HG02970 (cell line): ENCODE measurements around the gene ITFG1.
"Not testable (repeated sequence)": the region's sequence is repeated elsewhere in the genome, so short reads cannot be mapped to it uniquely, and the experiment has no call there.

Source experiments
- ATAC-seq: cut with Tn5 transposase; IDR thresholded peaks from one replicate; pipeline ENCODE4 v1.9.1; 2021; ENCODE audit warnings: mild to moderate bottlenecking, moderate library complexity, moderate number of reproducible peaks; ENCODE audit not compliant: unreplicated experiment, low FRiP score

The ITFG1 gene

DNA sequence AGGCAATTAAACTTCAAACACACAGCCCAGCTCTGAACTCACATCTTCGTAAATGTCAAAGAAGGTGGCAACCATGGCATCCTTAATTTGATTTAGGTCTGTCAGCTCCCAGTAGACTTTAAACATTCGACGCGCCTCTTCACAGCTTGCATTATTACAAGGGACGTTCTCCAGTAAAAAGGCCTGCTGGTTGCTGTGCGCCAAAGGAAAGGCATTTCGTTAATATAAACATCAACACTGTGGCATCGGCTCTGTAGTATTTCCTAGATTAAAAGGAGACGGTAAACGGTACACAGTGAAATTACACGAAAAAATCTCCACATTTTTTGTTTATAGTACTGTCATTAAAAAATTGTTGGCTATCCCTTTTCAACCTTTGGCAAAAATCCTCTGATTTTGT is 200.4 kb downstream of the ITFG1 start:
- ATAC-seq = no peak

DNA sequence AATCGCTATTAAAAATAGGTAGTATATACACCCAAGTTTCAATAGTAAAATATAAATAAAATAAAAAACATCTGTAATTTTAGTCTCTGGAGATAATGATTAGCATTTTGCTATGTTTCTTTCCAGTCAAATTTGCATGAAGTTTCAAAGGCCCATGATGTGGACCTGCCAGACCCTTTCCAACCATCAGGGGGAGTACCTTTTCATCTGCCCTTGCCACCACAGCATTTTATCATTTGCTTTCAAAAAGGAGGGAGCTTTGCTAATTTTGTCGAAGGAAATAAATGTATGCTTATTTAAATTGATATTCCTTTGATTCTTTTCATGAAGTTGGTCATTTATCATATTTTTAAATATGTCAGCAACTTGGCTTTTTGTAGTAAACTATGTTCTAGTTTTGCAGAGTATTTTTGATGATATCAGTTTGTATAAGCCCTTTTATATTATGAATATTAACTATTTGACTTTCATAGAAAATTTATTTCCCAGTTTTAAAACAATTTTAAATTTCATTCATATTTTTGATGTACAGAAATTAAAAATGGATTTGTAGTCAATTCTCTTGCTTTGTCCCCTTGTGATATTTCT is 201.9 kb downstream of the ITFG1 start:
- no peak for ATAC-seq

DNA sequence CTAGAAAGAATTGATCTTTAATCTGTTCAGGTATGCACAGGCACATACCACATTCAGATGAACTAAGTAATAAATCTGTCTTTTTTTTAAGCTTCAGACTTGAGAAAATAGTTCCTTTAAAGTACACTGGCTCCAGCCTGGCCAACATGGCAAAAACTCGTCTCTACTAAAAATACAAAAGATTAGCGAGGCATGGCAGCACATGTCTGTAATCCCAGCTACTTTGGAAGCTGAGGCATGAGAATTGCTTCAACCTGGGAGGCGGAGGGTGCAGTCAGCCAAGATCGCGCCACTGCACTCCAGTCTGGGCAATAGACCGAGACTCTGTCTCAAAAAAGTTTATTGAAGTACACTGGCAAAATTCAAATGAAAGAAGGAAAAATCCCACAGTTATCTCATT is 206.1 kb downstream of the ITFG1 start:
- no peak for ATAC-seq

DNA sequence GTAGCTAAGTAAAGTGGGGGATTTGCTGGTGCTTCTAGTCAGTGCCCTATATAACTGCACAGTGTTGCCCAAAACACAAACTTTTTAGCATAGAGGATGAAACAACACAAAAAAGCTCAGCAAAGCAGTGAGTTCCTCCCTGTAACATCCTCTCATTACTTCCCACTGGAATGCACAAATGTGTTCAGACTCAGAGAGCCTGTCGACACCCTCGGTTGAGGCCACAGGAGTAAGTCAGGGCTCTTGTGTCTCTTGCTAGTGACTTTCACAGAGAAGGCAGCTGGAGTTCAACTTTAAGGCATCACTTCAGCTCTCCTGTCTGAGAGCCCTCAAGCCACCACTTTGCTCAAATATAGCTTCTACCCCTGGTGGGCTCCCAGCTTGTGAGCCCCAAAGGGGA is 209.9 kb downstream of the ITFG1 start:
- no peak for ATAC-seq

DNA sequence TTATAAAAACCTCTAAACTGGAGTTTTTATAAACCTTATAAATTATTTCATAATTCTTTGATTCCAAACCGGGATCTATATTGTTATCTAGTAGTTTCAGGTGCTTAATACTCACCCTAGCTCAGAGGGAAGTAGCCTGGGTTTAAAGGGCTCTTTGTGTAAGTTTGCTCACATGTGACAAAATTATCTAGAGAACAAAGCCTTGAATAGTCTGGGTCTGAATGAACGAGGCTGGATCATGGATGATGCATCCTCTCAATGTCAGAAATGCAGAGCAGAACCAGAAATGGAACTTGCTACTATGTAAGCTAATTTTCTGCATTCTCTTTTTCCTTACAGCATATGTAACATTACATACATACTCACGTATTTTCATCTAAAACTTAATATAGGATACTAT is 213.2 kb downstream of the ITFG1 start:
- ATAC-seq = no peak

DNA sequence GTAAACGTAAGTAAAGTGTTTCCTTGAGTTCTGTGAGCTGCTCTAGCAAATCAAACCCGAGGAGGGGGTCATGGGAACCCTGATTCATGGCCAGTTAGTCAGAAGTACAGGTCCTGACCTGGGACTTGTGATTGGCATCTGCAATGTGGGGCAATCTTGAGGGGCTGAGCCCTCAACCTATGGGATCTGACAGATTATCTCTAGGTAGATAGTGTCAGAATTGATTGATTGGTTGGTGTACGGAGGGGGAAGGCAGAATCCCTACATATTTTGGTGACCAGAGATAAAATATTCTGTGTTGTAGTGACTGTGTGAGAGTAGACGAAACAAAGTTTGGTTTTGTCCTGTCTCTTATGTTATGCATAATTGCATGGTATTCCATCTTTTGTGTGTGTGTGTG is 216.7 kb downstream of the ITFG1 start:
- no peak for ATAC-seq

DNA sequence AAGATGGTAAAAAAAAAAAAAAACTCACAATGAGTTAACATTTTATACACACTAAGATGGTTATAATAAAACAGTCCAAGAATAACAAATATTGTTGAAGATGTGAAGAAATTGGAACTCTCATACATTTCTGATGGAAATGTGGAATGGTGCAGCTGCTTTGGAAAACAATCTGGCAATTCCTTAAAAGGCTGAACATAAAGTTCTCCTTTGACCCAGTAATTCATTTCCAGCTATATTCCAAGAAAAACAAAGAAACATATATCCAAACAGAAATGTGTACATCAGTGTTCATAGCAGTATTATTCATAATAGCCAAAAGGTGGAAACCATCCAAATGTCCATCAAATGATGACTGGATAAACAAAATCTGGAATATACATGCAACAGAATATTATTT is 219.8 kb downstream of the ITFG1 start:
- no peak for ATAC-seq

DNA sequence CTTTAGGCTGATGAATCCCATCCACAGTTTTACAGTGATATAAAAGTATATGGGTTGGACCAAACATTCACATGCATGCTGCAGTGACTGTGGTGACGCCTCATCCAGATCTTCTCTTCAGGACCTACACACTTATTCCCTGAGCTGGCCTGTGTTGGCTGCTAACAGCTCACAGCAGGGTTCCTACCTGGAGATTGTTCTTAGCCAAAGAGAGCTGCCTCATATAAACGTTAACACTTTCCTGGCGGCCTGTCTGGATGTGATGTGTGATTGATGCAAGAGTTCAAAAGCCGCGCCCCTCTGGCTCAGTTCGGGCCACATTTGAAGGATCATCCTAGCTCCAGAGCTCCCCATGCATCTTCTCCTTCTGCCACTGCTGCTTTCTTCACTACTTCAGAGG is 224.1 kb downstream of the ITFG1 start:
- ATAC-seq = no peak

DNA sequence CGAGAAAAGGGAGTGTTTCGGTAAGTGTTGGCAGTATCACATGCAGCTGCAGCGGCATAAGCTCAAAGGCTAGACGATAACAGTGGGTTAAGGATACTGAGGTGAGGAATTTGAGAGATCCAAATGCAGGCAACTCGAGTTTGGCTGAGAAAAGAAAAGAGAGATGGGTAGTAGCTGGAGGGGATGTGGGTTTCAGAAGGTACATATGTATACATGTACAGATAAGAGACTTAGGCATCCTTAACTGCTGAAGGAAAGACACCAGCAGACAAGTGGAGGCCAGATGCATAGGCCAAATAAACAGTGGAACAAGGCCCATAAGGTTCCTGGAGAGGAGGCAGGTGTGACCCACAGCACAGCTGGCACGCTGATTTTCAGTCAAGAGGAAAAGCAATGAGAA is 230.6 kb downstream of the ITFG1 start:
- no peak for ATAC-seq

DNA sequence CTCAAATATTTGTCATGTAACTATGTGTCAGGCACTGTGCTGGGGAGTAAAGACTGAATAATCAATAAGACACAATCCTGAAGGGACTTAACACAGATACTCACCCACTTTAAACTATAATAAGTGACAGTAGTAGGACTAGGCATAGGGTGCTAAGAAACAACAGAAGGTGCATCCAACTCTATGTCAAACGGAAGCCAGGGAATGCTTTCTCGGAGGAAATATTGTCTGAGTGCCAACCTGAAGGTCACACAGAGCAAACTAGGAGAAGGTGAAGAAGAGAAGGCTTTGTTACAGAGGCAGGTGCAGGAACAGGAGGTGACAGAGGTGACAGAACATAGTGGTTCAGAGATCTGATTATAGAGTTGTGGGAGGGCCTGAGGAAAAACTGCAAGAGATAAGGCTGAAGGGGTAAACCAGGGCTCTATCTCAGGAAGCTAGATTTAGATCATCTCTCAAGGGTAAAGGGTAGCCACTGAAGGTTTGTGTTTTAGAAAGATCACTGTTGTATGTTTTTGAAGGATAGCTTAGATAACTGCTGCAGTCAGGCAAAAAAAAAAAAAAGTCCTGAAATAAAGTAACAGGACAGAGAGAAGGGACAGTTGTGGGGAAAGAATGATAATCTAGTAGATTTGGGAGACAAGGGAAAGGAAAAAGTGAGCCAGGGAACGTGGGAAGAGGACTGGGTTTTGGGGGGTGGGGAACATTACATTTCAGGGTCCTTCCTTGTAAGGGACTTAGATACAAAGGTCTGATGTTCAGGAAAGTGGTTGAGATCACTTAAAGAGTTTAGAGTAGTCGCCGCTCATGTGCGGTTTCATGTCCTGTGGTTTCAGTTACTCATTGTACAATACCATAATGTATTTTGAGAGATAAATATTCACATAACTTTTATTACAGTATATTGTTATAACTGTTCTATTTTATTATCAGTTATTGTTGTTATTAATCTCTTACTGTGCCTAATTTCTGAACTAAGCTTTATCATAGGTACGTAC is 231.5 kb downstream of the ITFG1 start:
- ATAC-seq = no peak

DNA sequence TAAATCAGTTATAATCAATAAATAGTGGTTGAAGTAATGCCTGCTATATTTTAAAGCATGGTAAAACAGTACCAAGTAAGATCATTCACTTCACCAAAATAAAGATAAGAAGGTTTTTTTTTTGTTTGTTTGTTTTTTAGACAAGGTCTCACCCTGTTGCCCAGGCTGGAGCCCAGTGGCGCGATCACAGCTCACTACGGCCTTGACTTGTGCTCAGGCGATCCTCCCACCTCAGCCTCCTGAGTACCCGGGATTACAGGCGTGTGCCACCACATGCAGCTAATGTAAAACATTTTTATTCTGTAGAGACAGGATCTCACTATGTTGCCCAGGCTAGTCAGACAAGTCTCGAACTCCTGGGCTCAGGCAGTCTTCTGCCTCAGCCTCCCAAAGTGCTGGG is 232.6 kb downstream of the ITFG1 start:
- ATAC-seq = no peak

DNA sequence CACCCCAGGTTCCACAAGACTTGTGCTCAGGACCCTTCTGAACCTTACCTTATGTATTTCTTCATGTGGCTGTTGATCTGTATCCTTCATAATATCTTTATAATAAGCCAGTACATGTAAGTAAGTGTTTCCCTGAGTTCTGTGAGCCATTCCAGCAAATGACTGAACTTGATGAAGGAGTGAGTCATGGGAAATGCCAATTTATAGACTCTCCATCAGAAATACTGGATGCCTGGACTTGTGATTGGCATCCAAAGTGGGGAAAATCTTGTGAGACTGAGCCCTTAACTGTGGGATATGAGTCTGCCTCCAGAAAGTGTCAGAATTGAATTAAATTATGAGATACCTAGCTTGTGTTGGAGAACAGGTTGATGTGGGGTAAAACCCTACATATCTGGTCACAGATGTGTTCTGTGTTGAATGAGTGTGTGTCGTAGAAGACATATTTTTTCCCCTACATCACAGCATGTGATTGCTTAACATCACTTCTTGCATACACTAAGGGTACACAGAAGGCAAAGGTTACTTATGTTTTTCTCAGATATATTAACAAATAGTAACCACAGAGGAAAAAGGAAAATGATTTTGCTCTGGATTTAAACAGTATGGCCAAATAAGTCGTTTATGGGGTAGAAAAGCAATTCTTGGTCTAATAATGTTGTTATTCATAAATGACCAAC is 247.0 kb downstream of the ITFG1 start:
- no peak for ATAC-seq

DNA sequence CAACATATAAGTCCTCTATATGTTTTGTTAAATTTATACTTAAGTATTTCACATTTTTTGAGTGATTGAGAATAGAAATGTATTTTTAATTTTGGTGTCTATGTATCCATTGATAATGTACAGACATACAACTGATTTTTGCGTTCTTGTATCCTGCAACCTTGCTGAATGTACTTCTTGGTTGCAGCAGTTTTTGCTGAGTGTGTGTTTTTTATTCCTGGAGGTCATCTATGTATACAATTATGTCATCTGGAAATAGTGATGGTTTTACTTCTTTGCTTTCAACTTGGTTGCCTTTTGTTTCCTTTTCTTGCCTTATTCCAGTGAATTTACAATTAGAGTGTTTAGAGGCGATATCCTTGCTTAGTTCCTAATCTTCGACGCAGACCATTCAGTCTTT is 249.6 kb downstream of the ITFG1 start:
- no peak for ATAC-seq

DNA sequence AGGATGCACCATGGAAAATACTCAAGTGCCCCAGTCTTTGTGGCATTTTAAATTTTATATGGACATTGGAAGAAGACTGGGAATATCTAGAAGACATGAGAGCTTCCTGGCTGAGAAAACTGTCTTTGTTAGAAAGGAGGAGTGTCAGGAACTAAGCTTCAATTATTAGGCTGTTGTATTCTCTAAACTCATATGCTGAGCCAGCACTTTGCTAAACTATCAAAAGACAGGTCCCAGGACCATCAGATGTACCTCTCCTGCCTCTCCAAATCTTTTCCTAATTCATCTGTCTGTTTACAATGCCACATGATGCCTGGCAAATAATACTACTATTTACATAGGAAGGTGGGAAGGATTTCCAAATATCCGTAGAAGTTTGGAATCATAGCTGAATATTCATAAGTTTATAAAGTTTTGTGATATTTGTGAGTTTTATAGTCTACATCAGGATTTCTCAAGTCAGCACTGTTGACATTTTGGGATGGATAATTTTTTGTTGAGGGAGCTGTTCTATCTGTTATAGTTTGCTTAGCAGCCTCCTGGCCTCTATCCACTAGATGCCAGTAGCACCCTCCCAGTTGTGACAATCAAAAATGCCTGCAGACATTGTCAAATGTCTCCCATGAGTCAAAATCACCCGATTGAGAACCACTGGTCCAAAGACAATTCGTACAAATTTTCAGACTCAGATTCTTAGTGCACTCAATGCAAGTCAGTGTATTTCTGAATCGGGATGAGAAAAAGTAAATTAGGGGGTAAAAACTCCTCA is 255.9 kb downstream of the ITFG1 start:
- no peak for ATAC-seq

DNA sequence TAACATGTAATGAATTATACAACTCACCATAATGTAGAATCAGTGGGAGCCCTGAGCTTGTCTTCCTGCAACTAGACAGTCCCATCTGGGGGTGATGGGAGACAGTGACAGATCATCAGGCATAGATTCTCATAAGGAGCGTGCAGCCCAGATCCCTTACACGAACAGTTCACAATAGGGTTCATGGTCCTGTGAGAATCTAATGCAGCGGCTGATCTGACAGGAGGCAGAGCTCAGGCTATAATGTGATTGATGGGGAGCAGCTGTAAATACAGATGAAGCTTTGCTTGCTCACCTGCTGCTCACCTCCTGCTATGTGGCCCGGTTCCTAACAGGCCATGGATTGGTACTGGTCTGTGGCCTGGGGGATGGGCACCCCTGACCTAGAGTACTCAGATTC is 257.4 kb downstream of the ITFG1 start:
- not testable (repeated sequence) for ATAC-seq

DNA sequence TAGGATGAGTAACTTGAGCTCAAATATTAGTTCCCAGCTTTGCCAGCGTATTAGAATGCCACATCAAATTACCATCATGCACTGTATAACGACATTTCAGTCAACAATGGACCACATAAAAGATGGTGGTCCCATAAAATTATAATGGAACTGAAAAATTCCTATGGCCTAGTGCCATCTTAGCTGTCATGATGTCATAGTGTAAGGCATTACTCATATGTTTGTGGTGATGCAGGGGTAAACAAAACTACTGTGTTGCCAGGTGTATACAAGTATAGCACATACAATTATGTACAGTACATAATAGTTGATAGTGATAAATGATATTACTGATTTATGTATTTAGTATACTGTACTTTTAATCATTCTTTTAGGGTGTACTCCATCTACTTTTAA is 262.7 kb downstream of the ITFG1 start:
- ATAC-seq = no peak

DNA sequence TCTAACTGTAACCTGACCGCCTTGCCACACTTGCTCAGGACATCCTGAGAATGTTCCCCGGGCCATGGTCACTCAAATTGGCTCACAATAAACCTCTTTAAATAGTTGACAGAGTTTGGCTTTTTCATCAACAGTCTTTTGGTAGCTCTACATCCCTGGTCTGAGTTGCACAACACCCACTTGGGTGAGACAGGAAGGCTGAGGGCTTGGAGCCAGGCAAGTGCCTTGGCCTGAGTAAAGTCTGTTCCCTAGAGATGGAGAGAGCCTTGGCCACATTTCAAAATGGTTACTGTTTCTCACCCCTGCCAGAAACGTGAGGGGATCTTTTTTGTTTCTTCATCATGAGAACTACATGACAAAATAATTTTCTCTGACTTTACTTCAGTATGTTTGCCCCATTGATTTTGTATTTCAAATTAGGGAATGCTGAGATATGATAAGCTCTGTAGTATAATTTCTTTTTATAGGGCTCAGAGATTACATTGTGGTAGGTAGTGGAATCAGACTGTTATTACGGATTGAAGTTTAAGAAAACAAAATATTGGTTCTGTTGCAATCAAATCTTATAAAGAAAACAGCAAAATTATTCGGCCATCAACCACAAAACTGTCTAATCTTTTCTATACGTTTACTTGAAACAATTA is 263.2 kb downstream of the ITFG1 start:
- no peak for ATAC-seq

DNA sequence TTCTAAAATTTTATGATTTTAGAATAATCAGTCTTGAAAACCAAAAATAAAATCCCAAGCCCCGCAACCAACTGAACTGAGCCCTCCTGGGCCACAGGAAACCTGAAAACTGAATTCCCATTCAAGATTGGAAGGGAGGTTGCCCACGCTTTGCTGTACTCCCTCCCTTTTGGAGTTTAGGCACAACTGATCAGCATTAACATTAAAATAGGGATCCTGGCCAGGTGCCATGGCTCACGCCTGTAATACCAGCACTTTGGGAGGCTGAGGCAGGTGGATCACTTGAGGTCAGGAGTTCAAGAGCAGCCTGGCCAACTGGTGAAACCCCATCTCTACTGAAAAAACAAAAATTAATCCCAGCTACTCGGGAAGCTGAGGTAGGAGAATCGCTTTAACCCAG is 264.4 kb downstream of the ITFG1 start:
- ATAC-seq = no peak

DNA sequence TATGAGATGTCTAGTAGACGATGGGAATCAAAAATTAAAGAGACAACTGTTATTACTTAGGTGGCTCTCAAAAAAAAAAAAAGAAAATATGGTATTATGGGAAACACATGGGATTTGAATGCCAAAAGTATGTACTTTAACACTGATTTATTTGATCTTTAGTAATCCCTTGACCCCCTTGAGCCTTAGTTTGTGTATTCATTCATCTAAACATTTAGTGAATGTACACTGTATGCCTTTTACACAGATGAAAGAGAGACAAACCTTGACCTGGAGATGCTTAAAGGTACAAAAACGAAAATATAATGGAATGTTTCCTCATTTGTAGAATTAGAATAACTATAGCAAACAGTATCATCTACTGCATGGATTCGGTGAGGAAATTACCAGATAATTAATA is 278.5 kb downstream of the ITFG1 start:
- no peak for ATAC-seq

DNA sequence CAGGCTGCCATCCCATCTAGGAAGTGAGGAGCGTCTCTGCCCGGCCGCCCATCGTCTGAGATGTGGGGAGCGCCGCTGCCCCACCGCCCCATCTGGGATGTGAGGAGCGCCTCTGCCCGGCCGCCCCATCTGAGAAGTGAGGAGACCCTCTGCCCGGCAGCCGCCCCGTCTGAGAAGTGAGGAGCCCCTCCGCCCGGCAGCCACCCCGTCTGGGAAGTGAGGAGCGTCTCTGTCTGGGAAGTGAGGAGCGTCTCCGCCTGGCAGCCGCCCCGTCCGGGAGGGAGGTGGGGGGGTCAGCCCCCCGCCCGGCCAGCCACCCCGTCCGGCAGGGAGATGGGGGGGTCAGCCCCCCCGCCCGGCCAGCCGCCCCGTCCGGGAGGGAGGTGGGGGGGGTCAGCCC is 279.8 kb downstream of the ITFG1 start:
- not testable (repeated sequence) for ATAC-seq
